ENCODE results near the gene SDSL. TPM values are rescaled to one million over a fixed set of nuclear protein-coding genes. Genes with fewer than 3 reads are reported as not detected.
A peak's percentile ranks its signal among the peaks of the same experiment; 100 is the strongest.

Gene SDSL, protein sequence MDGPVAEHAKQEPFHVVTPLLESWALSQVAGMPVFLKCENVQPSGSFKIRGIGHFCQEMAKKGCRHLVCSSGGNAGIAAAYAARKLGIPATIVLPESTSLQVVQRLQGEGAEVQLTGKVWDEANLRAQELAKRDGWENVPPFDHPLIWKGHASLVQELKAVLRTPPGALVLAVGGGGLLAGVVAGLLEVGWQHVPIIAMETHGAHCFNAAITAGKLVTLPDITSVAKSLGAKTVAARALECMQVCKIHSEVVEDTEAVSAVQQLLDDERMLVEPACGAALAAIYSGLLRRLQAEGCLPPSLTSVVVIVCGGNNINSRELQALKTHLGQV
- total RNA-seq (2021), result 0.46 and 1.1 TPM in 2 replicates
- long read RNA-seq, transcript SDSL-202 (8 exons, 1,449 nt), result major isoform, 6 of 9 reads
- long read RNA-seq, partial matches to known transcripts, result 0 of 9 reads
- long read RNA-seq, other reads (novel, unspliced or antisense), result 3 of 9 reads

DNA sequence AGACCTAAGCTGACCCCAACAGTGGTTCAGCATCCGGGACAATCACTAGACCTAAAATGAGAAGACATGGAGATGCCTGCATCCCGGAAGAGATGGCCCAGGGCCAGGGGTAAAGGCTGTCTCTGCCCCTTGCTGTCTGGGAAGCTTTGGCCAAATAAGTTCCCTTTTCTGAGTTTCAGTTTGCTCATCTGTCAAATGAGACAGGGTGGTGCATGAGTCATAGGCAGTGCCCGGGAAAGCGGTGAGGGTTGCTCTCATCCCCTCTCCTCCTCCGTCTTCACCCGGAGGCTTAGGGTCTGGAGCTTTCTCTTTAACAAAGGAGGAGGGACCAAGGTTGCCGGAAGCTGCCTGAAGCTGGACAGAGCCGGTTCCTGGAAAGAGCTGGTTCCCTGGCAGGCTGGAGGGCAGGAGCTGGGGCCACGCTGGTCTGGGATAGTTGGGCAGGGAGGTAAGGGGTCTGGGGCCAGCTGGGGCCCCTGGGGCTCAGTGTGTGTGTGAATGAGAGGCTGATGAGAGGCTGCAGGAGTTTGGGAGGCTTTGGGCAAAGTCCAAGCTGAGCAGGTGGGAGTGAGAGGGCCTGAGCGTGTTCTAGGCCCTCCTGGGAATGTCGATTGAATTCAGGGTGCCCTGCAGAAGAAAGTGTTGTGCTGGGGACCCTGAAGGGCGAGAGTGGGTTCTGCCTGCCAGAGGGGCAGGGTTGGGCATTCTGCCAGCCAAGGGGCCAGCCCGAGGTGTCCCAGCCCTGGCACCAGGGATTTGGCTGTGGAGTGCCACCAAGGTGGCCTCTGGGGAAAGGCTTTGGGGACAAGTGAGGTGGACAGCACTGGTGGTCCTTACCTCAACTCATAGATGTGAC, at the start of gene SDSL:
TSS of gene SDSL (plus strand) at position 351 of the 856 bp plus-strand sequence. CDS start 5,603 bp downstream, outside the sequence.
- H3T11ph ChIP-seq (ENCODE audit: low read length), result no peak within 1 kb of the TSS
- no peak within 1 kb of the TSS for H3K14ac ChIP-seq (ENCODE audit: insufficient read depth, low read length)
- H3K9ac ChIP-seq (ENCODE audit: extremely low read depth, insufficient read length, low read length), result no peak within 1 kb of the TSS
- H2BK15ac ChIP-seq (ENCODE audit: low read depth, low read length), result no peak within 1 kb of the TSS
- no peak within 1 kb of the TSS for H3K18ac ChIP-seq (ENCODE audit: insufficient read length, low read depth, low read length)
- H4K91ac ChIP-seq (ENCODE audit: insufficient read length, low read depth, low read length), result no peak within 1 kb of the TSS
- H3K79me1 ChIP-seq (ENCODE audit: insufficient read depth, low read depth, low read length, poor library complexity, severe bottlenecking), result no peaks in the 10 kb centered on the region
- no peak within 1 kb of the TSS for H2BK20ac ChIP-seq (ENCODE audit: low read depth, low read length, poor library complexity, severe bottlenecking)
- no peak within 1 kb of the TSS for H3K4ac ChIP-seq (ENCODE audit: low read depth, low read length)
- DNase-seq, result peak; percentile 60
- WGBS (ENCODE audit: extremely low coverage, insufficient read length, low lambda C conversion rate), result no CpG with 5 or more reads among the region's 13 CpGs
- no peak within 1 kb of the TSS for H2AFZ ChIP-seq (ENCODE audit: low read length)
- H2BK5ac ChIP-seq (ENCODE audit: insufficient read length, low read length), result no peak within 1 kb of the TSS
- Mint-ChIP-seq H3K4me3 (peak within 1 kb of the TSS; percentile 59 to 72), H3K27me3 (ENCODE audit: low read depth) (no peaks in the 10 kb centered on the region; the same call in 1 of the 2 replicates), H3K4me1 (peaks cover 17 to 31% of the 10 kb centered on the region in 2 experiments), H3K27ac (peak within 1 kb of the TSS; percentile 91 to 97 (median 92); a peak in 6 of 7 replicates), H3K9me3 (no peaks in the 10 kb centered on the region), H3K36me3 (ENCODE audit: insufficient read depth in 1 of 3, low read depth in 3 of 3) (no peaks in the 10 kb centered on the region)
- no peaks in the 10 kb centered on the region for H3K79me2 ChIP-seq (ENCODE audit: insufficient read depth, low read length)
- no peak within 1 kb of the TSS for H2BK120ac ChIP-seq (ENCODE audit: low read depth, low read length, poor library complexity, severe bottlenecking)
- no peaks in the 10 kb centered on the region for H3K27me3 ChIP-seq (ENCODE audit: insufficient read depth, low read length)
- H3K4me1 ChIP-seq (ENCODE audit: insufficient read depth, low read length), result no peaks in the 10 kb centered on the region
- H4K5ac ChIP-seq (ENCODE audit: insufficient read length, low read depth, low read length), result no peak within 1 kb of the TSS
- no peak within 1 kb of the TSS for H3K56ac ChIP-seq (ENCODE audit: insufficient read length, low read depth, low read length)
- no peaks in the 10 kb centered on the region for H3K23me2 ChIP-seq (ENCODE audit: insufficient read length, low read depth, low read length, poor library complexity, severe bottlenecking)
- no peak within 1 kb of the TSS for H3K23ac ChIP-seq (ENCODE audit: insufficient read length, low read depth, low read length)
- H2BK12ac ChIP-seq (ENCODE audit: insufficient read length, low read depth, low read length), result no peak within 1 kb of the TSS
- H4K8ac ChIP-seq (replicated peaks; ENCODE audit: insufficient read length, low read depth, low read length), result no peak within 1 kb of the TSS
- H2AK5ac ChIP-seq (ENCODE audit: insufficient read length, low read length), result no peak within 1 kb of the TSS
- no peak within 1 kb of the TSS for H3K27ac ChIP-seq (ENCODE audit: insufficient read length, low read depth, low read length)
- H3K9me3 ChIP-seq (ENCODE audit: control insufficient read depth, low read depth, low read length), result no peaks in the 10 kb centered on the region
- H3K4me2 ChIP-seq (ENCODE audit: insufficient read depth, insufficient read length, low read length), result no peak within 1 kb of the TSS
- no peak for TF ChIP-seq CTCF (conservative IDR thresholded peaks at IDR 0.05)
- no peaks in the 10 kb centered on the region for H4K20me1 ChIP-seq (ENCODE audit: control insufficient read depth, insufficient read depth, insufficient read length)
